GM19238 (cell line): Measurements from ENCODE around the gene SNRNP48.

Experiments
- DNase-seq: peaks from one replicate; pipeline ENCODE4 v3.0.0; 2011; ENCODE audit warnings: low spot score; ENCODE audit not compliant: insufficient read length

The SNRNP48 gene

DNA sequence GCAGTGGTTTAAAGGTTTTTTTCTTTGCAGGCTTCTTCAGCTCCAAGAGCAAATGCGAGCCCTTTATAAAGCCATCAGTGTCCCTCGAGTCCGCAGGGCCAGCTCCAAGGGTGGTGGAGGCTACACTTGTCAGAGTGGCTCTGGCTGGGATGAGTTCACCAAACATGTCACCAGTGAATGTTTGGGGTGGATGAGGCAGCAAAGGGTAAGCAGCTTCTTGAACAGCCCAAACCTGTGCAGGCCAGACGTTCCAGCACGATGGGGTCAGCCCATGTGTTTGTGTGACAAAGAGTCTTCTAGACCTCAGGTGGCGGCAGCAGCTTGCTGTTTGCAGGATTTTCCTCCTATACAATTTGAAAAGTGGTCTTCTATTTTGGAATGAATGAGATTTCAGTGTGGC, 30.8 kb upstream of the SNRNP48 start:
- no peak for DNase-seq

DNA sequence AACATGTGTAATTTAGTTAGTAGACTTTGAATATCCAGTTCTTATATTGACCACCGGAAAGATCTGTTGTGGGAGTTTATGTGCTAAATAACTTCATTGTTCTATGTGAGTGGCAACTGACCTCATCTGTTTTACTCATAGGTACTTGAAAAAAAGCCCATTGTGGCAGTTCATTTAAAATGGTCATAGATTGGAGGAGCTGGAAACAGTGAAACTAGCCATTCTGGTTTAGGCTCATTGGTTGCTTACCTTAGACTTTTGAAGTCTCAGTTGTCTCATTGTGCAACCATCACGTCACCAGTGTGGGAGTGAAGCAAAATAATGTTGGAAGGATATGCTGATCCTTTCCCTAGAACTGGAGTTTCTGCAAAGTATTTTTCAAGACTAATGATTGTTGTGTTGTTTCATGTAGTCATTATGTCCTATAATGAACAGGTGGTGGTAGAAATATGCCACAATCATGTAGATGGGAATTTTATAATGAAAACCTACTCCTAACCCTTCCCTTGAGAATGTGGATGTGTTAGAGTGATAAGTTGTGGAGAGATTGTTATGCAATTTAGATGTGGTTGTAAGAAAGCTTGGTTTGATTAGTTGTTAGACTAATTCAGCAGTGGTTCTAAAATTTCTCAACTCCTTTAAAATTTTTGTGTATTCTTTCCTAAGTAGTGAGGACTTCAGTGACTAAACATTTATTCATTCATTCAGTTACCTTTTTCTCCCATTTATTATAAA, 30.2 kb upstream of the SNRNP48 start:
- DNase-seq: no peak

DNA sequence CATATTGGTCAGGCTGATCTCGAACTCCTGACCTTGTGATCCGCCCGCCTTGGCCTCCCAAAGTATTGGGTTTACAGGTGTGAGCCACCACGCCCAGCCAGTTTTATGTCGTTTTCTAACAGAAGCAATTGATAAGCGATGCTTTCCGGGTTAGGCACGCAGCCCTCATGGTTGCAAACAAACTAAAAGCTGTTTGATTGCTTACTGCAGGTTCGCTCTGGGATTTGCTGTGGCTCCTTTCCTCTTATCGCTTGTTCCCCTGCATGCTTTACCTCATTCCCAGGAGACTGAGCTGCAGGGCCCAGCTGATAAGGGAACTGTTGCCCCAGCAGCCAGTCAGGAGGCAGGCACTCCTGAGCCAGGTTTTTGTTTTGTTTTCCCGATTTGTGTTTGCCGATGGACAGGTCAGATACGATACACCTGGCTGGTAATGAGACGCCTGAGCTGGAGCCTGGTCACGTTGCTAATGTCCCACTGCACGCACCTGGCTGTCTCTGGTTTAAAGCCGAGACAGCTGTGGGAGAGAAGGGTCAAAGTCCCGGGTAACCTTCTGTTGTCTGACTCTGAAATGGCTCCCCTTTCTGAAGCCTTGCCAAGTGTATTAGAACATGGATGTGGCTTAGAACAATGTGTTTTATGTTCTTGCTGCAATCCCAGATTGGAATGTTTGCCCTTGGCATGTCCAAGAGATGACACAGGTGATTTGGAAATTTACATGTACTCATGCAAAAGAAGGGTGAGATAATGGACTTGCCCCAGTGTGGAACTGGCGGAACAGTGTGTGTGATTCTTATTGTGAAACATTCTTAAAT, 28.6 kb upstream of the SNRNP48 start:
- DNase-seq: no peak

DNA sequence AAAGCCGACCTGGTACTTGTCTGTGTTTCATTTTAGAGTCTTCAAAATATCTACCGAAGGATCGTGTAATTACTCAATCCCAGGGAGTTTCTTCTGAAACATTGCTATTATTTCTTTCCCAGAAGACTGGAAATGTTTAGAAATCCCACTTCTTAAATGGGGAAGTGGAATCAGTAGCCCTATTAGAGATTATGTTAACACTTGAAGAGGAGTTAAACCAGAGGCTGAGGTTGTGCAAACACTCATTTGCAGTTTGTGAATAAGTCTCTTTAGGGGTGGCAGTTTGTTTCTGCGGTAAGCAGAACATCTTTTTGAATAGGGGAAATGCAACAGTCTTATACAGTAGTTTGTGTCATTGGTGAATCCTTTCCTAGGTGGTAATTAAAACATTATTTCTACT, 27.2 kb upstream of the SNRNP48 start:
- DNase-seq: no peak

DNA sequence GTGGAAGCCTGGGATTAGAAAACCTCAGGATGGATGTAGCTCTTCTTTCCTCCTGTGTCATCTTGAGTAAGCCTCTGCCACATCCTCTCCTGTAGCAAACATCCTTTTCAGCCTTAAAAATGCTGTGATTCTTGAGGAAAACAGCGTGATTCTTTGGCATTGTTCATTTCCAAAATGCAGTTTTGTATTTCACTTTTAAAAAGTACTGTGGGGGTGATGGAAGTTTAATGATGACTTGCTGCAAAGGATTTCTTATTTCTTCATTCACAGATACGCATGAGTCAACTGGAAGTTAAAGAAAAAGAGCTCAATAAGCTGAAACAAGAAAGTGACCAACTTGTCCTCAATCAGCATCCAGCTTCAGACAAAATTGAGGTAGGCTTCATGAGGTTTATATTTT, 23.9 kb upstream of the SNRNP48 start:
- DNase-seq: no peak

DNA sequence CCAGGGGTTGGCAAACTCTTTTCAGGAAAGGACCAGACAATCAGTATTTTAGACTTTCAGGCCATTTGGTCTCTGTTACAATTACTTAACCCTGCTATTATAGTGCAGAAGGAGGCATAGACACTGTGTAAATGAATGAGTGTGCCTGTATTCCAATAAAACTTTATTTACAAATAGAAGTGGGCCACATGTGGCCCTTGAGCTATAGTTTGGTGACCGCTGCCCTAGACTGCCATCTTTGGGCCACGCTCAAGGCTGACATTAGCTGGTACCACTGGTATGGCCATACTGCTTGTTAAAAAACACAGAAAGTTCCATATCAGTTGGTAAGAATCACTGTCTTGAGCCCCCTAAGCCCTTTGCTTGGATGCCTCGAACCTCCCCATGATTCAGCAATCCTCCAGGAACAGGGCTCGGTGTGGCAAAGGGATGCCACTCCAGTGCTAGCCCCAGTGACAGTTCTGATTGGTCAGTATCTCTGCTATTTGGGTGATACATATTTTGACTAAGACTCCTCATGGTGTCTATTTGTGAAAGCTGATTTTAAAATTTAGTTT, 23.3 kb upstream of the SNRNP48 start:
- DNase-seq: no peak

DNA sequence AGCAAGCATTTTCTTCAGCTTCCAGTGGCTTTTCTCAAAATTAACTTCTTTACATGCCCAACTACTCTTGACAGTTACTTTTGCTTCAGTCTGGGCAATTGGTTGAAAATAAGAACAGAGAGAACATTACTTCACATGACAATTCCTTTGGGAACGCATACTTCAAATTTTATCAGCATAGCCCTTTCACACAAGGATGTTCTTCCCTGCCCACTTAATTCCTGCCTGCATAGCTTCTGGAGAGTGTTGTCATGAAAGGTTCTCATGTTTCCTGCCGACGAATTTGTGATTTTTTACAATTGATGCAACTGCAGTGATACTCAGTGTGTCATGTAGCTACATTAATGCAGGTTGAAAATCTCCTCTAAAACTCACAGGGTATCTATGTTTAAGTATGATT, 22.0 kb upstream of the SNRNP48 start:
- DNase-seq: no peak

DNA sequence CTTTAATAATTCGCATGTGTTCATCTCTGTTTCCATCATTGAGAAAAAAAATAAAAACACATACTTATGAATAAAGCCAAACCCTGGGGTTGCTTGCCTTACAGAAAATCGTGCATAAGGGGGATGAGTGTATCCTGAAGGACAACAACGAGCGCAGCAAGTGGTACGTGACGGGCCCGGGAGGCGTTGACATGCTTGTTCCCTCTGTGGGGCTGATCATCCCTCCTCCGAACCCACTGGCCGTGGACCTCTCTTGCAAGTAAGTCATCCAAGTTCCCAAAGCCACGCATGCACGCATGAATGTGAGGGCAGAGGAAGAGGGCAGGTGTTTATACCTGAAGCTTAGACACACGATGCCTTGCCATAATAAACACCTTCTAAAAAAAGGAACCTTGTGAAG, 20.9 kb upstream of the SNRNP48 start:
- no peak for DNase-seq

DNA sequence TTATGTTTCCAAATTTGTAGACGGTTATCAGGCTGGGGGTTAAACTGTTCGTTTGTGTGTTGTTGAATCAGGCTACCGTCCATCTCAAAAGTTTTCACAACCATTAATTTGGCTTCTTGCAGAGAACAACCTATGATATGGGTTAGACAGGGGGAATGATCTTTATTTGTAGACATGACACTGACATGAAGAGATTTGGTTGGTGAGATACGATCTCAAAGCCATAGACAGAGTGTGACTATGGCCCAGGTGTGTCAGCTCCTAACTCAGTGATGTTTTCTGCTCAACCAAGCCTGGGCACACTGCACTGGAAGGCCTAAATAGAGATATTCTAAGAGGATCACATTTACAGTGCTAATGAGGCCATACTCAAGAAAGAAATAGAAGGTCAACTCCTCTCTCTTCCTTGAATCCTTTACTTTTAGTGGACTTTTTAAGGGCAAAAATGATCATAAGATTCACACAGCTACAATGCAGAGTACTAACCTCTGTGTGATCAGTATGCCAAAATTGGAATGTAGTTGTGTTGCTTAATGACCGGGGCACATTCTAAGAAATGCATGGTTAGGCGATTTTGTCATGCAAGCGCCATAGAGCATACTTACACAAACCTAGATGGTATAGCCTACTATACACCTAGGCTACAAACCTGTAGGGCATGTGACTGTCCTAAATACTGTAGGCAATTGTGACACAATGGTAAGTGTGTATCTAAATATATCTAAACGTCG, 17.6 kb upstream of the SNRNP48 start:
- no peak for DNase-seq

DNA sequence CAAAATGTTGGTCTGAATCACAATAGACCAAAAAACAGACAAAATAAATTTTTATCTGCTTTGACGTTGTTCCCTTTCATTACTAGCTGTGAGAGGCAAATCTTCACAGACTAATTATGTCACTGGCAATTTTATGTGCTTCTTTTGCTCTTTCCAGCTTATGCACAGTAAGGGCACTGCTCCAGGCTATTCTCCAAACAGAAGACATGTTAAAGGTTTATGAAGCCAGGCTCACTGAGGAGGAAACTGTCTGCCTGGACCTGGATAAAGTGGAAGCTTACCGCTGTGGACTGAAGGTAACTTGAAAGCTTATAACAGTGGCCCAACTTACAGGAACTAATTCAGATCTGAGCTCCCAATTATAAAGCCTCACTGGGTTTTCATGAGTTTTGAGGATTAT, 15.5 kb upstream of the SNRNP48 start:
- DNase-seq: no peak

DNA sequence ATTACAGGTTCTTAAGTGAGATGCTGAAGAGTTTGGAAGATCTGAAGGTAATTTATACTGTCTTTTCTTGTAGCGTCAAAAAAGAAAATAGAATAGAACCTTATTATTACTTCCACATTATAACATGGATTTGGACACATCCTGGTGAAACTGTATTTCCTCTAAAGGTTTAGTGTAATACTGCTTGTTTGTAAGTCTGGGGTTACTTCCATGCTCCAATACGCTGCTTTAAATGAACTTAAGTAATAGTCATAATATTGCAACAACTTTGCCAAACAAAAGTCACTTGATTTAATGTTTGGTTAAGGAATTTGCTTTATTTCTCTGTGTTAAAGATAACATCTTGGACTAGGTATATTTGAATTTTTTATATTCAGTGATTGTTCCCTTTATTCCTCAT, 11.5 kb upstream of the SNRNP48 start:
- no peak for DNase-seq

DNA sequence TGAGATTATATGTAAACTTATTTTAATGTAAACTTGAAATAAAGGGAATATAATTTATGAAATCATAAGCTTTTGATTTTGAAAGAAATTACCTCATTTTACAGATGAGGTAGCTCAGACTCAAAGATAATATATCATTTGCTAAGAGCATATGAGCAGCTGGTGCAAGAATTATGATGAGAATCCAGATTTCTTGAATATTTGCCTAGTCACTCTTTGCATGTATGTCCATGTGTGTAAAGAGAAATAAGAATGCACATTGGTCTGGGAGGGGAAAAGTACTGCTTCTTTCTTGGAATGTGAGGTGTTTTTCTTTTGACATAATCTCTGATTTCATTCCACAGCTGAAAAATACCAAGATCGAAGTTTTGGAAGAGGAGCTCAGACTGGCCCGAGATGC, 11.1 kb upstream of the SNRNP48 start:
- DNase-seq: no peak

DNA sequence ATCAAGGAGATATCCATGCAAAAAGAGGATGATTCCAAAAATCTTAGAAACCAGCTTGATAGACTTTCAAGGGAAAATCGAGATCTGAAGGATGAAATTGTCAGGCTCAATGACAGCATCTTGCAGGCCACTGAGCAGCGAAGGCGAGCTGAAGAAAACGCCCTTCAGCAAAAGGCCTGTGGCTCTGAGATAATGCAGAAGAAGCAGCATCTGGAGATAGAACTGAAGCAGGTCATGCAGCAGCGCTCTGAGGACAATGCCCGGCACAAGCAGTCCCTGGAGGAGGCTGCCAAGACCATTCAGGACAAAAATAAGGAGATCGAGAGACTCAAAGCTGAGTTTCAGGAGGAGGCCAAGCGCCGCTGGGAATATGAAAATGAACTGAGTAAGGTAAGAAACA, 10.1 kb upstream of the SNRNP48 start:
- DNase-seq: no peak

DNA sequence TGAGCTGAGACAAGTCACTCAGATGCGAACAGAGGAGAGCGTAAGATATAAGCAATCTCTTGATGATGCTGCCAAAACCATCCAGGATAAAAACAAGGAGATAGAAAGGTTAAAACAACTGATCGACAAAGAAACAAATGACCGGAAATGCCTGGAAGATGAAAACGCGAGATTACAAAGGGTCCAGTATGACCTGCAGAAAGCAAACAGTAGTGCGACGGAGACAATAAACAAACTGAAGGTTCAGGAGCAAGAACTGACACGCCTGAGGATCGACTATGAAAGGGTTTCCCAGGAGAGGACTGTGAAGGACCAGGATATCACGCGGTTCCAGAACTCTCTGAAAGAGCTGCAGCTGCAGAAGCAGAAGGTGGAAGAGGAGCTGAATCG, 9.5 kb upstream of the SNRNP48 start:
- DNase-seq: no peak

DNA sequence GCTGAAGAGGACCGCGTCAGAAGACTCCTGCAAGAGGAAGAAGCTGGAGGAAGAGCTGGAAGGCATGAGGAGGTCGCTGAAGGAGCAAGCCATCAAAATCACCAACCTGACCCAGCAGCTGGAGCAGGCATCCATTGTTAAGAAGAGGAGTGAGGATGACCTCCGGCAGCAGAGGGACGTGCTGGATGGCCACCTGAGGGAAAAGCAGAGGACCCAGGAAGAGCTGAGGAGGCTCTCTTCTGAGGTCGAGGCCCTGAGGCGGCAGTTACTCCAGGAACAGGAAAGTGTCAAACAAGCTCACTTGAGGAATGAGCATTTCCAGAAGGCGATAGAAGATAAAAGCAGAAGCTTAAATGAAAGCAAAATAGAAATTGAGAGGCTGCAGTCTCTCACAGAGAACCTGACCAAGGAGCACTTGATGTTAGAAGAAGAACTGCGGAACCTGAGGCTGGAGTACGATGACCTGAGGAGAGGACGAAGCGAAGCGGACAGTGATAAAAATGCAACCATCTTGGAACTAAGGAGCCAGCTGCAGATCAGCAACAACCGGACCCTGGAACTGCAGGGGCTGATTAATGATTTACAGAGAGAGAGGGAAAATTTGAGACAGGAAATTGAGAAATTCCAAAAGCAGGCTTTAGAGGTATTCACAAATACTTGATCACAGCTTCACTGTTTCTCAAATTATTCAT, 8.9 kb upstream of the SNRNP48 start:
- no peak for DNase-seq

DNA sequence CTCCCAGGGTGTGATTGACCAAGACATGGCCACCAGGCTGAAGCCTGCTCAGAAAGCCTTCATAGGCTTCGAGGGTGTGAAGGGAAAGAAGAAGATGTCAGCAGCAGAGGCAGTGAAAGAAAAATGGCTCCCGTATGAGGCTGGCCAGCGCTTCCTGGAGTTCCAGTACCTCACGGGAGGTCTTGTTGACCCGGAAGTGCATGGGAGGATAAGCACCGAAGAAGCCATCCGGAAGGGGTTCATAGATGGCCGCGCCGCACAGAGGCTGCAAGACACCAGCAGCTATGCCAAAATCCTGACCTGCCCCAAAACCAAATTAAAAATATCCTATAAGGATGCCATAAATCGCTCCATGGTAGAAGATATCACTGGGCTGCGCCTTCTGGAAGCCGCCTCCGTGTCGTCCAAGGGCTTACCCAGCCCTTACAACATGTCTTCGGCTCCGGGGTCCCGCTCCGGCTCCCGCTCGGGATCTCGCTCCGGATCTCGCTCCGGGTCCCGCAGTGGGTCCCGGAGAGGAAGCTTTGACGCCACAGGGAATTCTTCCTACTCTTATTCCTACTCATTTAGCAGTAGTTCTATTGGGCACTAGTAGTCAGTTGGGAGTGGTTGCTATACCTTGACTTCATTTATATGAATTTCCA, 4.6 kb upstream of the SNRNP48 start:
- no peak for DNase-seq

DNA sequence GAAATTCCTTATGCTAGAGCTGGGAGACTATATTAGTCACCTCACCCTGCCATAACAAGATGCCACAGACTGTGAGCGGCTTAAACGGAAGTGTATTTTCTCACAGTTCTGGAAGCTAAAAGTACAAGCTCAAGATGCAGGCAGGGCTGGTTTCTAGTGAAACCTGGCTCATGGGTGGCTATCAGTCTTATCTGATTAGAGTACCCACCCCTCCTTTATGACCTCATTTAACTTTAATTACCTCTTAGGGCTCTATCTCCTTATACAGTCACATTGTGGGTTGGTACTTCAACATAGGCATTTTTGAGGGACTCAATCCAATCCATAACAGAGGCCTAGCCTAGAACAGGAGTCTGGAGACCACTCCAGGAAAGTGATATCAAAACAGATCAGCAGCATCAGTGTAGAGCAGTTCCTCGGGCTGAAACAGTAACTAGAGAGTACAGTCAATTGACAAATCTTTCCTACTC, 2.3 kb upstream of the SNRNP48 start:
- DNase-seq: no peak

DNA sequence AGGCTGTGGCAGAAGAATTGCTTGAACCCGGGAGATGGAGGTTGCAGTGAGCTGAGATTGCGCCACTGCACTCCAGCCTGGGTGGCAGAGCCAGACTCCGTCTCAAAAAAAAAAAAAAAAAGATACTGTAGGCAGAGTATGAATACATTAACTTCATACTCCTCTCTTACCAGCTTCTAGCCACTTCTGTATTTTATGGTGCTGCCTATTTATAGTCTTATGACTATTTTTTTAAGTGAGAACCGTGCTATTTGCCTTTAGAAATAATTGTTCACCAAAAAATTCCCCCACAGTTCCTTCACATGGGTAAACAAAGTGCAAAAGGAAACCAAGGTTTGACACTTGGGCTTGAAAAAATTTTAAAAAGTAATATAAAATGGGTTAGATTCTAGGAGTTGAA, 1.5 kb upstream of the SNRNP48 start:
- DNase-seq: no peak

DNA sequence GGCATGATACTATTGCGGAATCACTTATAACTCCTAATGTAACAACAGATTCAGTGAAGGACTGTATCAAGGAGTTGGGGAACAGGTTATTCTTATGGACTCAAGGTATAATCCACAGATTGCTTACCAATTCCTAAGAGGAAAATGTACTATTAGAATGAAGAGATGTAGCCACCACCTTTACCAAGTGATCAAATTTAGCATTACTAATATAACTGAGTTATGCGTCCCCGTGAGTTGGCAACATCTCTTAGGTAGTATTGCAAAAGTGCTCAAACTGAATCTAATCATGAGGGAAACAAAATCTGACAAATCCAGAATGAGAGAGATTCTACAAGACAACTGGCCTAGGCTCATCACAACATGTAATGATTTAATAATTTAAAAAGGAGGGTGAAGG, 777 bp upstream of the SNRNP48 start:
- no peak for DNase-seq

DNA sequence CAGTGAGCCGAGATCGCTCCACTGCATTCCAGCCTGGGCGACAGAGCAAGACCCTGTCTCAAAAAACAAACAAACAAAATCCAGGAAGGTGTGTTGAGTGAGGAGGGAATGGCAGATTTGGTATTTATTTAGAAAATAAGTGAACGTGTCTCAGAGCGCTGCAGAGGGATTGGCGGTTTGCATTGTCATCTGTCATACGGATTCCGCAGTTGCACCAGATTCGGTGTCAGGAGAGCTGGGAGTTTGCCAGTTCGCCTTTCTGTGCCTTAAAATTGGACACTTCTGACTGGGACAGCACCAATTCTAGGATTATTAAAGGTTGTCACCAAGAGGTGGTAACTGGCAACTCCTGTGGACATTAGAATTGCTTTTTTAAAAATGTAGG, 912 bp downstream of the SNRNP48 start:
- DNase-seq: no peak

DNA sequence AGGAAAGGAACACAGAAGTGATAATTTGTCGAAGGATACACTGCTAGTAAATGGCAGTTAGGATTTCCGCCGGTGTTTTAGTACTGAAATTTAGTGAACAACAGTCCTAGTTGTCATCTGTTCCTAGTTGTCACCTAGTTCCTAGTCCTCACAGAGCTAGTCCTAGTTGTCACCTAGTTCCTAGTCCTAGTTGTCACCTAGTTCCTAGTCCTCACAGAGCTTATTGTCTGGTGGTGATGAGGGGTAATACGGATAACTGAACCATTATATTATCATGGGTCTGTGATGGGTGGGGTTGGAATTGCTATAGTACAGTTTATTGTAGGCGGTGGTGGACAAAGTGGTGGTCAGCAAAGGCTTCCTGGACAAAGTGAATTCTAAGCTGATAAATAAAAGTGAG, 1.8 kb downstream of the SNRNP48 start:
- DNase-seq: no peak
